Measurements from ENCODE around the gene RUBCNL. TPM values are rescaled to one million over a fixed set of nuclear protein-coding genes. Genes with fewer than 3 reads are reported as not detected.
"Not testable (repeated sequence)": the region's sequence is repeated elsewhere in the genome, so short reads cannot be mapped to it uniquely, and the experiment has no call there.

Gene RUBCNL
- total RNA-seq, 4 donors from 2014 or later, result 0.86 to 3.6 (median 1.4) TPM

DNA sequence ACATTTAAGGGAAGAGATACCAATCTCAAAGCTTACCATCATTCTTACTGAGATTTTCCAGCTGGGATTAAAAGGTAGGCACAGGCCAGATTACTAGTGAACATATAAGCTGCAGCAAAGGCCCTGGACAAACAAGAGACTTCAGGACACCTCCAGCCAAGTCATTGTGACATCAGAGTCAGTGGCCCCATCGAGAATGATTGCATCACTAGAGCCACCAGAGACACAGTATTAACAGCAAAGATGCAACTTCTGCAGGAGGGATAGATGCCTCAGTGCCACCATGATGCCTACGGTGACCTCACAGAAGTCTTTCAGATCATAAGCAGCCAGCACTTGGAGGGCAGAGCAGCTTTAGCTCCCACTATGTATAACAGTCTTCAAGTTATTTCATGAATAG, 8.6 kb downstream of the RUBCNL start:
- 86% methylated on average over 2 of the region's 2 CpGs for WGBS
- H3K9me3 ChIP-seq, result no peaks in the 10 kb centered on the region
- DNase-seq (ENCODE audit: extremely low spot score), result no peak
- H3K27me3 ChIP-seq, result no peaks in the 10 kb centered on the region
- no peak overlapping the region for H3K27ac ChIP-seq (replicated peaks in 1 of 4)
- intact Hi-C loops (cut with DNase I), result no loop called here
- H3K4me1 ChIP-seq, result no peaks in the 10 kb centered on the region
- no peaks in the 10 kb centered on the region for H3K36me3 ChIP-seq
- H3K4me3 ChIP-seq, result no peak overlapping the region
- no peak for TF ChIP-seq POLR2AphosphoS5 (IDR thresholded peaks at IDR 0.05)
- no peak for TF ChIP-seq POLR2A (IDR thresholded peaks at IDR 0.05; ENCODE audit: low read depth)

DNA sequence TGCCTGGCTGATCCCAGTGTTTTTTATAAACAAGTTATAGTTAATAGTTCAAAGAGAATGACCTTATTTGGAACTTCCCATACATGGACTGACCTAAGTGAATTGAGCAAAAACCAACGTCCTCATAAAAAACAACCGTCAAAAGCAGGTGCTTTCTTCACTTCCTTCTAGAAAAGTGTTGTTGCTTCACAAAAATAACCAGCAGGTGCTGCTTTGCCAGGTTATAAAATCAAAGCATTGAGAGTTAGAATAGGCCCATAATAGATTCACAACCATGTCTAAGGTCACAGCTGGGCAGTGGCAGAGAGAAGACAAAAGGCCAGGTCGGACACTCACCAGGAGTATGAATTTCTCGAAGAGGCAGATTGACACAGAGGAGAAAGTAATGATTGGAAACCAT, 9.5 kb downstream of the RUBCNL start:
- DNase-seq (ENCODE audit: extremely low spot score), result no peak
- H3K4me1 ChIP-seq, result no peaks in the 10 kb centered on the region
- no peak overlapping the region for H3K4me3 ChIP-seq
- H3K27ac ChIP-seq (replicated peaks in 1 of 4), result no peak overlapping the region
- WGBS, result 80% methylated on average over 4 of the region's 4 CpGs
- no peaks in the 10 kb centered on the region for H3K36me3 ChIP-seq
- H3K27me3 ChIP-seq, result no peaks in the 10 kb centered on the region
- TF ChIP-seq POLR2A (IDR thresholded peaks at IDR 0.05; ENCODE audit: low read depth), result no peak
- no peak for TF ChIP-seq EP300 (IDR thresholded peaks at IDR 0.05)
- TF ChIP-seq POLR2AphosphoS5 (IDR thresholded peaks at IDR 0.05), result no peak
- TF ChIP-seq, protein P1, sequence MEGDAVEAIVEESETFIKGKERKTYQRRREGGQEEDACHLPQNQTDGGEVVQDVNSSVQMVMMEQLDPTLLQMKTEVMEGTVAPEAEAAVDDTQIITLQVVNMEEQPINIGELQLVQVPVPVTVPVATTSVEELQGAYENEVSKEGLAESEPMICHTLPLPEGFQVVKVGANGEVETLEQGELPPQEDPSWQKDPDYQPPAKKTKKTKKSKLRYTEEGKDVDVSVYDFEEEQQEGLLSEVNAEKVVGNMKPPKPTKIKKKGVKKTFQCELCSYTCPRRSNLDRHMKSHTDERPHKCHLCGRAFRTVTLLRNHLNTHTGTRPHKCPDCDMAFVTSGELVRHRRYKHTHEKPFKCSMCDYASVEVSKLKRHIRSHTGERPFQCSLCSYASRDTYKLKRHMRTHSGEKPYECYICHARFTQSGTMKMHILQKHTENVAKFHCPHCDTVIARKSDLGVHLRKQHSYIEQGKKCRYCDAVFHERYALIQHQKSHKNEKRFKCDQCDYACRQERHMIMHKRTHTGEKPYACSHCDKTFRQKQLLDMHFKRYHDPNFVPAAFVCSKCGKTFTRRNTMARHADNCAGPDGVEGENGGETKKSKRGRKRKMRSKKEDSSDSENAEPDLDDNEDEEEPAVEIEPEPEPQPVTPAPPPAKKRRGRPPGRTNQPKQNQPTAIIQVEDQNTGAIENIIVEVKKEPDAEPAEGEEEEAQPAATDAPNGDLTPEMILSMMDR (IDR thresholded peaks at IDR 0.05), result no peak
- intact Hi-C loops (cut with DNase I), result no loop called here
- no peaks in the 10 kb centered on the region for H3K9me3 ChIP-seq

DNA sequence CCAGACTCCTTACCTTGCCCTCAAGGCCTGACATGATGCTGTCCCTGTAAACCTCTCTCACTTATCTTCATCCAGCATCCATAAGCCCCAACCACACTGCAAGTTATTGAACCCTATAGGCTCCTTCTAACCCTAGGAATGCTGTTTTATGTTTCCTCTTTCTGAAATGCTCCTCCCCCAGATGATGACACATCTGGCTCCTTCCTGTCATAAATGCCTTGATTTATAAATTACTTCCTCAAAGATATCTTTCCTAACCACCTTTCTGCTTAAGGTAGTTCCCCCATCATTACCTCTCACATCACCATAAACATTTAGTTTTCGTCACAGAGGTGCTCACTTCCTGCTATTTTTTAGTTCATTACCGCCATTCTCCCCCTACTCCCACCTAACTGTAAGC, 12.3 kb downstream of the RUBCNL start:
- TF ChIP-seq POLR2A (IDR thresholded peaks at IDR 0.05; ENCODE audit: low read depth), result no peak
- no peak for TF ChIP-seq EP300 (IDR thresholded peaks at IDR 0.05)
- TF ChIP-seq POLR2AphosphoS5 (IDR thresholded peaks at IDR 0.05), result no peak
- TF ChIP-seq, protein P1 (IDR thresholded peaks at IDR 0.05), result no peak
- DNase-seq (ENCODE audit: extremely low spot score), result no peak
- no peak overlapping the region for H3K4me3 ChIP-seq
- H3K36me3 ChIP-seq, result no peaks in the 10 kb centered on the region
- intact Hi-C loops (cut with DNase I), result no loop called here
- no peak overlapping the region for H3K27ac ChIP-seq (replicated peaks in 1 of 4)
- 89% methylated on average over 2 of the region's 2 CpGs for WGBS
- H3K27me3 ChIP-seq, result no peaks in the 10 kb centered on the region
- no peaks in the 10 kb centered on the region for H3K9me3 ChIP-seq
- peaks cover 0 to 7% (median 6%) of the 10 kb centered on the region in 4 donors for H3K4me1 ChIP-seq

DNA sequence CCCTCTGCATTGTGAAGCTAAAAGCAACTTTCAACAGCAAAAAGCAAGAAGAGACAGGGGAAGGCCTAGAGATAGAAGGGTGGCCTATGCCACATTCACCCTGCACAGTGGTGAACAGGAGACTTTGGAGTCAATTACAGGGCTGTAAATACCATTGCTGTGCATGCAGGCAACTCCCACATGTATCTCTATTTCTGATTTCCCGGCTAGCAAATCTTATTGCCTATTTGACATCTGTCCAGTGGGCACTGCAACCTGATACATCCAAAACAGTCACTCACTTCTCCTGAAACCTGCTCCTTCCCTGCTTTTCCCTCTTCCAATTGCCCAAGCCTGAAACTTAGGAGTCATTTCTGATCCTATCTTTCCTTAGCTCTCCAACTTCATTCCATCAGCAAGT, 13.4 kb downstream of the RUBCNL start:
- no peak for DNase-seq (ENCODE audit: extremely low spot score)
- Histone ChIP-seq H3K9me3 (no peaks in the 10 kb centered on the region), H3K36me3 (no peaks in the 10 kb centered on the region), H3K4me3 (no peak overlapping the region), H3K27me3 (no peaks in the 10 kb centered on the region), H3K4me1 (peaks cover 0 to 16% (median 15%) of the 10 kb centered on the region in 4 donors), H3K27ac (replicated peaks in 1 of 4) (no peak overlapping the region)
- 75% methylated on average over 1 of the region's 1 CpG for WGBS
- intact Hi-C loops (cut with DNase I), result no loop called here
- TF ChIP-seq POLR2AphosphoS5 (IDR thresholded peaks at IDR 0.05), result no peak
- TF ChIP-seq, protein P1 (IDR thresholded peaks at IDR 0.05), result no peak
- no peak for TF ChIP-seq EP300 (IDR thresholded peaks at IDR 0.05)
- no peak for TF ChIP-seq POLR2A (IDR thresholded peaks at IDR 0.05; ENCODE audit: low read depth)

DNA sequence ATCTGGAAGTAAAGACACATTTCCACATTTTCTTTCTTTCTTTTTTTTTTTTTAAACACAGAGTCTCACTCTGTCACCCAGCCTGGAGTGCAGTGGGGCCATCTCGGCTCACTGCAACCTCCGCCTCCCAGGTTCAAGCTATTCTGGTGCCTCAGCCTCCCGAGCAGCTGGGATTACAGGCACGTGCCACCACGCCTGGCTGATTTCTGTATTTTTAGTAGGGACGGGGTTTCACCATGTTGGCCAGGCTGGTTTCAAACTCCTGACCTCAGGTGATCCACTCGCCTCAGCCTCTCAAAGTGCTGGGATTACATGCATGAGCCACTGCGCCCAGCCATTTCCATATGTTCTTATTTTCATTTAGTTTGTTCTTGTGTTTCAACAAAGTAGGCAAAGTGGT, 14.1 kb downstream of the RUBCNL start:
- intact Hi-C loops (cut with DNase I); H3K27me3 ChIP-seq; H3K36me3 ChIP-seq; DNase-seq (ENCODE audit: extremely low spot score); H3K4me3 ChIP-seq; H3K9me3 ChIP-seq; H3K27ac ChIP-seq (replicated peaks in 1 of 4): not testable (repeated sequence)
- WGBS, result 97% methylated on average over 8 of the region's 8 CpGs
- H3K4me1 ChIP-seq, result peaks cover 0 to 16% (median 15%) of the 10 kb centered on the region in 4 donors

DNA sequence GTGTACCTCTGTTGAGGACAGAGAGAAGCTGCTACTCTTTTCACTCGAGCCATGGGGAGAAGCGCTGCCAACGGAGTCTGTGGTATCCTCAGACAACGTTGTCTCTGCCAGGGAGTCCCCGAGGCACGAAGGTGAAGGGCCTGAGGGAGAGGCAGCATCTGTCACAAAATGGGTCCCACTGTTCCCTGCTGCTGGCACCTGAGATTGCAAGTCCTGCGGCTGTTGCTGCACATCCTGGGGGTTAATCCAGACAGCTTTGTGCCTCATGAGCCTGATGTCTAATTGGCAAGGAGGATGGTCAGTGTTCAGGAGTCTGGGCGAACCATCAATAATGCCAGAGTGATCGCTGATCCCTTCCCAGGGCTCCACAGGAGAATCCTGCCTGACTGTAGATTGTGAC, 15.0 kb downstream of the RUBCNL start:
- no peaks in the 10 kb centered on the region for H3K36me3 ChIP-seq
- H3K4me3 ChIP-seq, result no peak overlapping the region
- no peak for DNase-seq (ENCODE audit: extremely low spot score)
- H3K4me1 ChIP-seq, result peaks cover 0 to 16% (median 15%) of the 10 kb centered on the region in 4 donors
- WGBS, result 89% methylated on average over 8 of the region's 9 CpGs
- TF ChIP-seq, protein P1 (IDR thresholded peaks at IDR 0.05), result no peak
- no peaks in the 10 kb centered on the region for H3K9me3 ChIP-seq
- no peak overlapping the region for H3K27ac ChIP-seq (replicated peaks in 1 of 4)
- no peaks in the 10 kb centered on the region for H3K27me3 ChIP-seq
- intact Hi-C loops (cut with DNase I), result no loop called here
